SU-DHL-6 (cell line): ENCODE results near the gene AHDC1.
"Not testable (repeated sequence)": the region's sequence is repeated elsewhere in the genome, so short reads cannot be mapped to it uniquely, and the experiment has no call there.

Source experiments
- H2AFZ ChIP-seq: fragments of 200-600 bp; sonication (generic); 2 replicates; pipeline ENCODE4 v1.6.1; 2014; ENCODE audit warnings: low read depth, mild to moderate bottlenecking, moderate library complexity, mixed read lengths, antibody characterized with exemption, low read length; ENCODE audit not compliant: severe bottlenecking
- H3F3A ChIP-seq: fragments of 200-600 bp; shearing (Covaris generic); 2 replicates; pipeline ENCODE4 v1.6.0; 2016; ENCODE audit warnings: antibody characterized with exemption, mild to moderate bottlenecking; ENCODE audit not compliant: insufficient read depth
- H3K27ac ChIP-seq: fragments of 200-600 bp; sonication (generic); 2 replicates; pipeline ENCODE4 v1.5.1; 2016; ENCODE audit warnings: low read depth, mild to moderate bottlenecking, low read length, moderate library complexity, mixed read lengths
- H3K27me3 ChIP-seq: fragments of 200-600 bp; sonication (generic), shearing (Covaris generic); 2 replicates; pipeline ENCODE4 v1.6.0; 2014; ENCODE audit warnings: mild to moderate bottlenecking, low read length
- H3K36me3 ChIP-seq: fragments of 200-600 bp; sonication (generic); 2 replicates; pipeline ENCODE4 v1.6.1; 2014; ENCODE audit warnings: mild to moderate bottlenecking, low read length, mixed read lengths
- H3K4me2 ChIP-seq: fragments of 300-600, 200-600 bp; shearing (Covaris generic), sonication (generic); 2 replicates; pipeline ENCODE4 v1.6.0; 2014; ENCODE audit warnings: low read length, low read depth, mild to moderate bottlenecking; ENCODE audit not compliant: poor library complexity, severe bottlenecking
- H3K4me3 ChIP-seq: fragments of 200-600 bp; sonication (generic); 2 replicates; pipeline ENCODE4 v1.5.1; 2014; ENCODE audit warnings: antibody characterized with exemption, low read length, mild to moderate bottlenecking, mixed read lengths; ENCODE audit not compliant: insufficient read depth, poor library complexity, severe bottlenecking
- H3K79me2 ChIP-seq: fragments of 200-600 bp; sonication (generic); 2 replicates; pipeline ENCODE4 v1.6.1; 2014; ENCODE audit warnings: mild to moderate bottlenecking, low read length, moderate library complexity; ENCODE audit not compliant: insufficient read depth
- H3K9ac ChIP-seq: fragments of 200-600 bp; sonication (generic); 2 replicates; pipeline ENCODE4 v1.7.0; 2014; ENCODE audit warnings: mild to moderate bottlenecking, low read length
- H3K9me2 ChIP-seq: fragments of 200-600 bp; sonication (generic); replicated peaks from 2 replicates; pipeline ENCODE4 v1.6.1; 2014; ENCODE audit warnings: low read length; ENCODE audit not compliant: insufficient read depth
- H3K9me3 ChIP-seq: fragments of 200-600 bp; sonication (generic); 2 replicates; pipeline ENCODE4 v1.6.1; 2014; ENCODE audit warnings: low read length, mixed read lengths; ENCODE audit not compliant: insufficient read depth
- H4K20me1 ChIP-seq: fragments of 200-600 bp; sonication (generic); 2 replicates; pipeline ENCODE4 v1.6.1; 2014; ENCODE audit warnings: low read depth, mild to moderate bottlenecking, antibody characterized with exemption, low read length, moderate library complexity, mixed read lengths
- CTCF ChIP-seq: fragments of 200-600 bp; sonication (generic); IDR thresholded peaks from one replicate; pipeline ENCODE4 v1.5.1; 2017; ENCODE audit warnings: antibody characterized with exemption, mild to moderate bottlenecking, low read length, moderate library complexity; ENCODE audit not compliant: insufficient read depth, poor library complexity, severe bottlenecking
- EZH2phosphoT487 ChIP-seq: fragments of 200-600 bp; sonication (generic), shearing (Covaris generic); conservative IDR thresholded peaks from 2 replicates; pipeline ENCODE4 v1.6.1; 2018; ENCODE audit warnings: mild to moderate bottlenecking, antibody characterized with exemption, low read length, moderate library complexity, mixed read lengths

Gene AHDC1

GRCh38 chr1:27542463-27543273, 61.3 kb downstream of the AHDC1 start:
- no peak overlapping the region for H2AFZ ChIP-seq
- H3K4me3 ChIP-seq = no peak overlapping the region
- no peaks in the 10 kb centered on the region for H3K79me2 ChIP-seq
- TF ChIP-seq CTCF = no peak
- TF ChIP-seq EZH2phosphoT487 = no peak
- no peak overlapping the region for H3K27ac ChIP-seq
- H3K36me3 ChIP-seq = no peaks in the 10 kb centered on the region
- no peaks in the 10 kb centered on the region for H3K9me2 ChIP-seq
- H4K20me1 ChIP-seq = no peaks in the 10 kb centered on the region
- H3F3A ChIP-seq = no peaks in the 10 kb centered on the region
- no peaks in the 10 kb centered on the region for H3K9me3 ChIP-seq
- H3K9ac ChIP-seq = no peak overlapping the region
- H3K27me3 ChIP-seq = no peaks in the 10 kb centered on the region
- no peak overlapping the region for H3K4me2 ChIP-seq

- Histone ChIP-seq H3K36me3 (no peaks in the 10 kb centered on the region), H3K9ac (no peak overlapping the region), H3F3A (no peaks in the 10 kb centered on the region), H3K4me2 (no peak overlapping the region), H3K4me3 (no peak overlapping the region), H4K20me1 (no peaks in the 10 kb centered on the region), H3K27me3 (no peaks in the 10 kb centered on the region), H3K9me3 (no peaks in the 10 kb centered on the region), H2AFZ (no peak overlapping the region), H3K79me2 (no peaks in the 10 kb centered on the region), H3K9me2 (no peaks in the 10 kb centered on the region), H3K27ac (no peak overlapping the region)
- no peak for TF ChIP-seq CTCF
- TF ChIP-seq EZH2phosphoT487 = no peak
Measured at GRCh38 chr1:27539901-27540861, 63.8 kb downstream of the AHDC1 start.

- no peak for TF ChIP-seq EZH2phosphoT487
- no peak for TF ChIP-seq CTCF
- Histone ChIP-seq H3K9me2 (no peaks in the 10 kb centered on the region), H3K27ac (no peak overlapping the region), H3K9me3 (no peaks in the 10 kb centered on the region), H2AFZ (no peak overlapping the region), H3K4me2 (no peak overlapping the region), H3K9ac (no peak overlapping the region), H3F3A (no peaks in the 10 kb centered on the region), H3K27me3 (no peaks in the 10 kb centered on the region), H3K4me3 (no peak overlapping the region), H3K36me3 (no peaks in the 10 kb centered on the region), H3K79me2 (no peaks in the 10 kb centered on the region), H4K20me1 (no peaks in the 10 kb centered on the region)
Measured at GRCh38 chr1:27538793-27539192, 65.2 kb downstream of the AHDC1 start.

- not testable (repeated sequence) for H3K4me2 ChIP-seq, H3K36me3 ChIP-seq, H3K9me2 ChIP-seq, H3K4me3 ChIP-seq, H3K79me2 ChIP-seq, H3K27me3 ChIP-seq, H3K9ac ChIP-seq, H4K20me1 ChIP-seq, H2AFZ ChIP-seq, H3K27ac ChIP-seq, H3K9me3 ChIP-seq, H3F3A ChIP-seq
Measured at GRCh38 chr1:27538305-27538676, 65.7 kb downstream of the AHDC1 start.
